Measurements from ENCODE around the gene CSNK2A2. TPM values are rescaled to one million over a fixed set of nuclear protein-coding genes. Genes with fewer than 3 reads are reported as not detected.
A peak's percentile ranks its signal among the peaks of the same experiment; 100 is the strongest.

CSNK2A2 gene
- total and polyA plus RNA-seq, 9 of the 15 experiments (the other 6 are each of a cell fraction or from before 2014, with no cell fraction given), result 20.8 to 109 (median 44.7) TPM

DNA sequence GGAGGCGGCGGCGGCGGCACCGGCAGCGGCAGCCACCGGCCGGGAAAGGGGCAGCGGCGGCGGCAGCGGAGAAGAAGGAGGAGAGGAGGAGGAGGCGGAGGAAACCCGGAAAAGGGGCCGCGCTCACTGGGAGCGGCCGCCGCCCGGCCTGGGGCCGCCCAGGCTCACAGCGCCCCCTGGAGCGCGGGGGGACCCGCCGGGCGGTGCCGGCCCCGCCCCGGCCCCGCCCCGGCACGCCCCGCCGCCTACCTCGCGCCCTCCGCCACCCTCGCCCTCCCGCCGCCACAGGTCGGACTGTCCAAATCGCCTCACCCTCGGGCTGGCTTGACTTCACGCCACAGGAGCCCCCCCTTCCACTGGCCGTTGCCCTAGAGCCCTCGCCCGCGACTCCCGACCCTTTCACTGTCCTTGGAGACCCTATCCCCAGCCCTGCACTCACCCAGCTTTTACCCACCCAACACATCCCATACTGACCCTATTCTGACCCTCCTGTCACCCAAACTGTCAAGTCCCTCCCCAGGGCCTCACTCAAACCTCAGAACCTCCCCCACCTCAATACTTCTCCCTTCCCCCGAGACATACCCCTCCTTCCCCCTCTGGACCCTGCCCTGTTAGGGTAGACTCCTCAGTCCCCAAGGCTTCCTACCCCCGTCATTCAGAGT, at the start of gene CSNK2A2 (continued):
- TF ChIP-seq CTCF (IDR thresholded peaks at IDR 0.05 in 2 of 3, conservative IDR thresholded peaks at IDR 0.05 in 1 of 3; ENCODE audit: insufficient read depth in 2 of 3, low read depth in 1 of 3, low read length in 3 of 3) (peak in 2 of 3 experiments; percentile 58 to 61; a peak in 3 of 6 replicates), TAF7 (tag; IDR thresholded peaks at IDR 0.05) (0 out of 2 replicates have a peak, but pooled peaks have one; percentile 32), HNRNPH1 (optimal IDR thresholded peaks at IDR 0.05; ENCODE audit: low read depth, low read length) (no peak), NONO (IDR thresholded peaks at IDR 0.05; ENCODE audit: low read depth in 2 of 2, low read length in 1 of 2) (0 out of 4 replicates have a peak, but pooled peaks of 1 of the 2 experiments have one; percentile 23), MCM3 (IDR thresholded peaks at IDR 0.05) (no peak), ZNF232 (CRISPR knock-in tag; IDR thresholded peaks at IDR 0.05) (no peak), ELK1 (CRISPR knock-in tag; IDR thresholded peaks at IDR 0.05) (no peak), ARID2 (IDR thresholded peaks at IDR 0.05) (0 out of 2 replicates have a peak, but pooled peaks have one; percentile 15), TAF1 (IDR thresholded peaks at IDR 0.05; ENCODE audit: control insufficient read depth, extremely low read depth, insufficient read depth, low read length, severe bottlenecking) (peak; percentile 58), AFF1 (IDR thresholded peaks at IDR 0.05; ENCODE audit: low read depth in 1 of 2, partially characterized antibody in 2 of 2) (peak in 1 of 2 experiments; percentile 22), ZNF280B (CRISPR knock-in tag; IDR thresholded peaks at IDR 0.05) (no peak), CXXC5 (CRISPR knock-in tag; IDR thresholded peaks at IDR 0.05) (peak; percentile 80), PHF20 (IDR thresholded peaks at IDR 0.05; ENCODE audit: partially characterized antibody) (peak; percentile 8)
- TF ChIP-seq, protein P1, sequence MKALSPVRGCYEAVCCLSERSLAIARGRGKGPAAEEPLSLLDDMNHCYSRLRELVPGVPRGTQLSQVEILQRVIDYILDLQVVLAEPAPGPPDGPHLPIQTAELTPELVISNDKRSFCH (CRISPR knock-in tag; IDR thresholded peaks at IDR 0.05), result no peak
- TF ChIP-seq, protein P1 (tag; IDR thresholded peaks at IDR 0.05), result no peak
- TF ChIP-seq, protein P2, sequence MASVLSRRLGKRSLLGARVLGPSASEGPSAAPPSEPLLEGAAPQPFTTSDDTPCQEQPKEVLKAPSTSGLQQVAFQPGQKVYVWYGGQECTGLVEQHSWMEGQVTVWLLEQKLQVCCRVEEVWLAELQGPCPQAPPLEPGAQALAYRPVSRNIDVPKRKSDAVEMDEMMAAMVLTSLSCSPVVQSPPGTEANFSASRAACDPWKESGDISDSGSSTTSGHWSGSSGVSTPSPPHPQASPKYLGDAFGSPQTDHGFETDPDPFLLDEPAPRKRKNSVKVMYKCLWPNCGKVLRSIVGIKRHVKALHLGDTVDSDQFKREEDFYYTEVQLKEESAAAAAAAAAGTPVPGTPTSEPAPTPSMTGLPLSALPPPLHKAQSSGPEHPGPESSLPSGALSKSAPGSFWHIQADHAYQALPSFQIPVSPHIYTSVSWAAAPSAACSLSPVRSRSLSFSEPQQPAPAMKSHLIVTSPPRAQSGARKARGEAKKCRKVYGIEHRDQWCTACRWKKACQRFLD (CRISPR knock-in tag; IDR thresholded peaks at IDR 0.05), result peak; percentile 24; the same call in 1 of the 2 replicates

Measured in K562 (cell line).